HepG2 (cell line): ENCODE measurements around the gene DDAH1. TPM values are rescaled to one million over a fixed set of nuclear protein-coding genes. Genes with fewer than 3 reads are reported as not detected.
A peak's percentile ranks its signal among the peaks of the same experiment; 100 is the strongest.

Experiments used
- ATF7 ChIP-seq, 2 experiments: fragments of 450-650 bp in 1 of 2; sonication (generic) in 1 of 2; formaldehyde crosslinking in 1 of 2; IDR thresholded peaks; 2 replicates each; pipeline versions ENCODE4 v1.4.0 to v1.6.1; 2016 to 2020; ENCODE audit warnings: antibody characterized with exemption in 1 of 2, mild to moderate bottlenecking in 1 of 2, missing genetic modification reagents in 1 of 2
- ATF7-NPFF ChIP-seq: sonication (generic); formaldehyde crosslinking; IDR thresholded peaks from 2 replicates; pipeline ENCODE4 v1.8.1; 2023; ENCODE audit warnings: mild to moderate bottlenecking, low read depth, missing genetic modification reagents, moderate library complexity
- DZIP1 ChIP-seq: sonication (generic); formaldehyde crosslinking; IDR thresholded peaks from 2 replicates; pipeline ENCODE4 v1.5.0; 2020; ENCODE audit warnings: mild to moderate bottlenecking, missing genetic modification reagents
- GPN1 ChIP-seq: sonication (generic); formaldehyde crosslinking; IDR thresholded peaks from 2 replicates; pipeline ENCODE4 v1.5.1; 2020; ENCODE audit warnings: missing genetic modification reagents, borderline replicate concordance
- HMGXB4 ChIP-seq, 2 experiments: sonication (generic) in 1 of 2; formaldehyde crosslinking in 1 of 2; IDR thresholded peaks; 2 replicates each; pipeline versions ENCODE4 v1.4.0 to v1.6.1; 2018 to 2020; ENCODE audit warnings: missing genetic modification reagents in 2 of 2, borderline replicate concordance in 1 of 2, low read depth in 1 of 2, mild to moderate bottlenecking in 1 of 2, missing biosample characterization in 1 of 2
- POLR2G ChIP-seq: fragments of 200-400 bp; formaldehyde crosslinking; IDR thresholded peaks from 2 replicates; pipeline ENCODE4 v1.6.1; 2018; ENCODE audit warnings: mild to moderate bottlenecking, low read depth, low read length, moderate library complexity
- SNAPC4 ChIP-seq: sonication (generic); formaldehyde crosslinking; IDR thresholded peaks from 2 replicates; pipeline ENCODE4 v1.4.0; 2020; ENCODE audit warnings: mild to moderate bottlenecking, missing genetic modification reagents
- TERF1 ChIP-seq: sonication (generic); formaldehyde crosslinking; IDR thresholded peaks from 2 replicates; pipeline ENCODE4 v1.8.0; 2022; ENCODE audit warnings: mild to moderate bottlenecking, missing genetic modification reagents, moderate library complexity
- ZBTB7B ChIP-seq: sonication (generic); formaldehyde crosslinking; IDR thresholded peaks from 2 replicates; pipeline ENCODE4 v1.4.0; 2020; ENCODE audit warnings: missing genetic modification reagents
- ZEB1 ChIP-seq: IDR thresholded peaks from 2 replicates; pipeline ENCODE4 v1.6.1; 2012; ENCODE audit warnings: mild to moderate bottlenecking, low read depth, inconsistent platforms; ENCODE audit not compliant: insufficient replicate concordance
- ZNF30 ChIP-seq: sonication (generic); formaldehyde crosslinking; IDR thresholded peaks from 2 replicates; pipeline ENCODE4 v1.5.0; 2020; ENCODE audit warnings: mild to moderate bottlenecking, missing genetic modification reagents
- ZNF331 ChIP-seq: sonication (generic); formaldehyde crosslinking; IDR thresholded peaks from 2 replicates; pipeline ENCODE4 v1.4.0; 2020; ENCODE audit warnings: missing genetic modification reagents
- ZNF589 ChIP-seq: sonication (generic); formaldehyde crosslinking; conservative IDR thresholded peaks from 2 replicates; pipeline ENCODE4 v1.8.0; 2022; ENCODE audit warnings: mild to moderate bottlenecking, moderate library complexity, missing genetic modification reagents
- ZNF616 ChIP-seq: sonication (generic); formaldehyde crosslinking; IDR thresholded peaks from 2 replicates; pipeline ENCODE4 v1.5.0; 2020; ENCODE audit warnings: low read depth, mild to moderate bottlenecking, missing genetic modification reagents
- ZNF709 ChIP-seq: sonication (generic); formaldehyde crosslinking; IDR thresholded peaks from 2 replicates; pipeline ENCODE4 v1.5.0; 2020; ENCODE audit warnings: mild to moderate bottlenecking, missing genetic modification reagents
- ZNF782 ChIP-seq: sonication (generic); formaldehyde crosslinking; IDR thresholded peaks from 2 replicates; pipeline ENCODE4 v1.4.0; 2020; ENCODE audit warnings: missing genetic modification reagents, mild to moderate bottlenecking, borderline replicate concordance
- ZNF816 ChIP-seq: sonication (generic); formaldehyde crosslinking; IDR thresholded peaks from 2 replicates; pipeline ENCODE4 v1.8.0; 2022; ENCODE audit warnings: missing genetic modification reagents, mild to moderate bottlenecking, borderline replicate concordance
- polyA plus RNA-seq, 8 experiments: library from polyadenylated mRNA; depleted of rRNA in 3 of 8; stranded (reverse) in 7 of 8; unstranded in 1 of 8; fragments of >200 nt; fragmentation: Illumina TruSeq in 4 of 8; extraction: Trizol in 4 of 8; gene quantifications; 2 replicates each; pipeline versions ENCODE4 v1.2.1 to v1.2.3, GENCODE V29; 2011 to 2016; ENCODE audit warnings: low read depth in 4 of 8, missing spikeins in 1 of 8, mixed read lengths in 1 of 8; ENCODE audit not compliant: insufficient read depth in 1 of 8
- total RNA-seq, 5 experiments: library from RNA; depleted of rRNA; stranded (reverse); fragments of >200 nt; fragmentation: Illumina TruSeq; extraction: Trizol; gene quantifications; 2 replicates each; pipeline ENCODE4 v1.2.3, GENCODE V29; 2016; ENCODE audit warnings: low read depth in 1 of 5

DDAH1 gene
- total and polyA plus RNA-seq, 2 of the 13 experiments (the other 11 are each of a cell fraction or from before 2014, with no cell fraction given) = 39.7 to 64.4 TPM

- TF ChIP-seq SNAPC4 (no peak), ZEB1 (no peak), ZNF331 (CRISPR knock-in tag) (peak; percentile 39; the same call in 1 of the 2 replicates), ZNF816 (CRISPR knock-in tag) (peak; percentile 56; the same call in 1 of the 2 replicates), HMGXB4 (CRISPR knock-in tag; IDR thresholded peaks at IDR 0.05; ENCODE audit: borderline replicate concordance in 1 of 2, low read depth in 1 of 2) (peak; percentile 64 to 72; a peak in 3 of 4 replicates), ZNF782 (CRISPR knock-in tag) (0 out of 2 replicates have a peak, but pooled peaks have one; percentile 48), ZNF616 (CRISPR knock-in tag) (peak; percentile 91; the same call in 1 of the 2 replicates), TERF1 (no peak), POLR2G (0 out of 2 replicates have a peak, but pooled peaks have one; percentile 0), ZNF709 (peak; percentile 60; the same call in 1 of the 2 replicates), ZNF589 (CRISPR knock-in tag) (0 out of 2 replicates have a peak, but pooled peaks have one; percentile 15), ATF7-NPFF (CRISPR knock-in tag) (peak; percentile 84; the same call in 1 of the 2 replicates), DZIP1 (CRISPR knock-in tag) (0 out of 2 replicates have a peak, but pooled peaks have one; percentile 72), ATF7 (IDR thresholded peaks at IDR 0.05) (no peak), ATF7 (CRISPR knock-in tag; IDR thresholded peaks at IDR 0.05) (no peak), ZNF30 (CRISPR knock-in tag) (0 out of 2 replicates have a peak, but pooled peaks have one; percentile 29), ZBTB7B (peak; percentile 29; the same call in 1 of the 2 replicates), GPN1 (CRISPR knock-in tag) (no peak)
These were observed 361 bp downstream of the DDAH1 start (continued) for GRCh38 chr1:85464497-85465098.
